GM18873 (cell line): ENCODE data around the gene FHOD3.

Experiments used
- ATAC-seq: cut with Tn5 transposase; IDR thresholded peaks from one replicate; pipeline ENCODE4 v1.9.1; 2021; ENCODE audit warnings: mild to moderate bottlenecking, moderate library complexity, moderate number of reproducible peaks; ENCODE audit not compliant: unreplicated experiment, low FRiP score

Gene FHOD3

DNA sequence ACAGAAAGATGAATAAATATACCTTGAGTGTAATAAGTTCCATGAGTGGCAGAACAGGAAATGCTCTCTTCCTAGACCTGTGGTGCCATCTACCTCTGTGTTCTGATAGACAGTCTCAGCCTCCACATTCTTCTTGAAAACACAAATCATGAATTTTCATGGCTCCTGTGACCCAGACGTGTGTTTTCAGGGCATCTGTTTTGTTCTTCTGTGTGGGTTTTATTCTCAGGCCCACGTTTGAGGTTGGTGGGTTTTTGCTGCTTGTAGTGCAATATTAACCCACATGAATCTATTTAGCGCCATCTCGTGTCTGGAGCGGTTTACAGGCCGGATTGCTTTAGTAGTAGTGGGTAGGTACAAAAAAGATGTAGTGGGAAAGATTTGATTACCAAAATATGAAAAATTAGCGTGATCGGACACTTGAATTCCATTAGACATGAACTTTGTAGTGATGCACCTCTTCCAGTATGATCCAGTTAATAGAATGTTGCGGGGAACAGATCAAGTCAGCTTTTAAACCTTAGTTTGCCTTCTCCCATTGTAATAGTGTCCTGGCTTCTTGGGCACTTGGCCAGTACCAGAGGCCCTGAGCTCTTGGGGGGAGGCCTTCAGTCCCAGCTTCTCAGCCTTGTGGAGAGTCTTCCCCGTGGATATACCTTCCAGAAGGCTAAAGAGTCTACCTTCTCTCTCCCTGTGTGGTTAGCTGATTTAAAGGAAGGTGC is 274.8 kb downstream of the FHOD3 start:
- ATAC-seq: no peak

DNA sequence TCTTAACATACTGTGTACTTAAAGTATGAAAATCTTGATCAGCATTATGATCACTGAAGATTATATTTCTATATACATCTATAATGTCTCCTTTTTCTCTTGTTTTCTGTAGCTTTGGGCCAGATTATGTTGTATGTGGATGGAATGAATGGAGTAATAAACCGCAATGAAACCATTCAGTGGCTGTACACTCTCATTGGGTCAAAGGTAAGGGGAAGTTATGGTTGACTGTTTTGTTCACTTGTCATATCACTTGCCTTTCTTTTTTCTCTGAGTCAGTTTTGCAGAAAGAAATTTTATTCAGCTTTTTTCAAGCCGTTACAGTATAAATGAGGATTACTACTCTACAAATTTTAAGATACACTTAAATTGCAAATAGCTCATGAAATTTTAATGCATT is 278.8 kb downstream of the FHOD3 start:
- ATAC-seq: no peak

DNA sequence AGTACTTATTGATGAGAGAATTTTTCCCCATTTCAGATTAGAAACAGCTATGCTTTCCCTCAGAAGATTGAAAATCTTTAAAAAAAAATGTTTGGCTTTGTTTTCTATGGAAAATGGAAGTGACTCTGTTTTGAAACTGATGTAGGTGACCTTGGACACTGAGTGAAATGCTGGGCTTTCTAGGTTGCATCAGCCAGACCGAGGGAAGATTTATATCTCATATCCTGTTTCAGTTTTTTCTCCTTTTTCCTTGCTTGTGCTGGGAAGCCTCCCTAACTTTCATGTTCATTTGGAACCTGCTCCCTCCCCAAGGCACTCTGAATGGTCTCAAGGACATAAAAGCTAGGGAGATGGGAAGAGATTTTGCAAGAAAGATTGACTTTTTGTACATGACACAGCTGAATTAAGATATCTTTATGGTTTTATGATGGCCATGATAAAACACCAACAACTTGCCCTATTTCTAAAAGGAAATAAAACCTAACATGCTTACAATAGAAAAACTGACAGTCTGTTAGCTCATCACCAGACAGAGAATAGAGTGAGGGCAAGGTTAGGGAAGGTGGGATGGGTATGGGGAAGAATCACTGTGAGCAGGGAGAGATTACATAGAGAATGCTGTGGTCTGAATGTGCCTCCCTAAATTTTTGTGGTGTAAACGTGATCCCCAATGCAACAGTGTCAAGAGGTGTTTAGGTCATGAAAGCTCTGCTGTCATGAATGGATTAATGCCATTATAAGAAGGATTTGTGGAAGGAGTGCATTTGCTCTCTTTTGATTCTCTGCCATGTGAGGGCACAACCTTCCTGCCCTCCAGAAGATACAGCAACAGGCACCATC is 281.6 kb downstream of the FHOD3 start:
- no peak for ATAC-seq

DNA sequence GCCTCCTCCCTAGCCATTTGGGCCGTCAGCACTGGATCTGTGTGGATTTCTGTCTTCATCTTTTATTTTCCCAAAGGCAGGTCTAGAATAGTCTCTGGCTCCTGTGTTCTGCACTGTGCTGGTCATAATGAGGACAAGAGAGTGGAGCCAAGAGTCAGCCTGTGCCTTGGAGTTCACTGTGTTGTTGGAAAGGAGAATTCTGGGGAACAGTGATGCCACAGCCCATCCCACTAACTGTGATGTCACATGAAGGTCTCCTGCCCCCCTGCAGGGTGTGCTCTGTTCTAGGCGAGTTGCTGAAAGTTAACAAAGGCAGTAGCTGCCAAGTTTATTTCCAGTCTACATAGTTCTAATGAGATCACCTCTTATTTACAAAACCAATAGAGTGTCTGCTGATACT is 282.8 kb downstream of the FHOD3 start:
- no peak for ATAC-seq

DNA sequence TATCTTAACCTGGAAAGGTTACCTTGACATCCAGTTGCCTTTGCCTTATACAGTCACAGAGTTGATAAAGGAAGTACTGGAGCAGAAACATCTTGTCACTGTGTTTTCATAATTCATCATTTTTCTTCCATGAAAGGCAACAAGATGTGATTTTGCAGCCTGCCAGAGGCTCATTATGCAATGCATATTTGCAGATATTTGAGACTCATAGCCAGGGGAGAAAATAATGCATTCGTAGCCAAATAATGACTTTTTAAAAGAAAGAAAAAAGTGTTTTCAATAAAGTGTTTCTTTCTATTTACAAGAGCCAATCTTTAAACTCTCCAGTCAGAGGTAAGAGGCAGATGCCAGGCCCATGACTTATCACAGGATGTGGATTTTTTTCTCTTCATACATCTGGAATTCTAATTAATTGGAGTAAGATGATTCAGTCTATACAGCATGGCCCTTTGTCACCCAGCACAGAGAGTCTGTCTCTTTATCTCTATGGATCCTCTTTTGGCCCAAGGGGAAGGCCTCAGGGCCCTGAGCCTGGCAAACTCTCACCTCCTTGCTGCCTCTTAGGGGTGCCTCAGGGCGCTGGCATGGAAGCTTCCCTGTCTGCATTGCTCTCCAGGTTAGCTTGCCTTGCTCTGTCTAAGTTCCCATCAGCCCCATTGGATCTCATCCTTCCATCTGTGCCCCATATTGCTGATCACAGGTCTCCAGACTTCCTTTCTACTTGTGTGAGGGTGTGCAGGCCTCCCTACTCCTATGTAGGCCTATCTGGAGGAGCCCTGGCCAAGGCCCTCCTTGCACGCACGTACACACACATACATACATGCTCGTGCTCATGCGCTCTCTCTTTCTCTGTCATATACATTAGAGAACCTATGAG is 283.6 kb downstream of the FHOD3 start:
- ATAC-seq: no peak

DNA sequence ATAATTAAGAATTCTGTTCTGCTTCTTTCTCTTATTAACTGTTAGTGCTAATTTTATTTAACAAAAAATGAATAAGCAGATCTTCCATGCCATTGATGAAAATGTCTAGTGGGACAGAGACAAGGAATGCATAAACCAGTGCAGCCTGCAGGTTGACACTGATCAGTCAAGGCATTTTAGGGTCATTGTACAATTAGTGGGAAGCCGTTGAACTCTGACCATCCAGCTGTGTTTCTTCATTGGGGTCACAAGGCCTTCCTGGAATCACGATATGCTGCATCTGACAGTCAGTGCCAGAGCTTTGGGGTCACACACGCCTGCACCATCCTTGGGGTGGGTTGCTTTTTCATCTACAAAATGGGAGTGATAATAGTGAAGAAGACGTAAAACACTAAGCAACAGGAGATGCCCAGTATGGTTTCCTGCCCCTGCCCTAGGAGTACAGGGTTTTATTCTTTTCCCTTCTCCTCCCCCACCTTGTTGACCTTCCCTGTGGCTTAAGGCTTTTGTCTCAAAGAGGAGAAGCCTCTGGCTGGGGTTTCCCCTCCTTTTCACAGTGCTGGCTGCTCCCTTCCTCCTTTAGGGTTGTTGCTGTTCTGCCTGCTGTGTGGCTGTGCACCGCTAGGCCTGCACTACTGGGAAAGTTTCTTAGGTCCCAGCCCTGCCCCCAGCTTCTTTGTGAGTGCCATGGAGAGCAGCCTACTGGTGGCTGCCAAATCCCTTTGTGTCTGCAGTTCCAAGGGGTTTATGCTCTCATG is 285.7 kb downstream of the FHOD3 start:
- ATAC-seq: no peak

DNA sequence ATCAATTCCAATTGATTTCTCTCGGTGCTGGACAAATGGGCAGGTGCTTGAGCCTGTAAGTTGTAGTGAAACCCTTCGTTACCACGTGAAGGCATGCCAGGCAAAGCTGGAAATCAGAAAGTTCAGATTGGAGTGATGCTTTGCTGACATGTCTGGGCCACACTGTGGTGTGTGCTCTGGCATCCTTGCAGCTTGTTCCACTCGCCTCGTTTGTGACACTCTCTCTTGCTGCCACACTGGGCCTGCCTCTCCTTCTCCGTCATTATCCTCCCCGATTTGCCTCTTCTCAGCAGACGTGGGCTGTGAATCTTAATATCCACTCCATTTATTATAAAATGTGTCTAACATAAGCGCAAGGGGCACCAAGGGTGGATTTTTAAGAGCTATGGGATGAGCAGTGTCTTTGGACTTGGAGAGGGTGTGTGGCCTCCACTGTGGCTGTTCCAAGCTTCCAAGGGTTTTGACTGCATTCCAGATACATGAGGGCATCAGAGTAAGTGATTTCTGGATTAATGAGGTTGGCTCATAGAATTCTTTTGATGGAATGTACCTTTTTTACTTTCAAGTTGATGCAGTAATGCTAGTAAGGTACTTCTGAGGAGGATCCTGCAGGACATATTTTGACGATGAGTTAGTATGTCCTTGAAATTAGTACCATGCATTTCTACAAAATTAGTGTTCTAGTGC is 292.5 kb downstream of the FHOD3 start:
- ATAC-seq: no peak

DNA sequence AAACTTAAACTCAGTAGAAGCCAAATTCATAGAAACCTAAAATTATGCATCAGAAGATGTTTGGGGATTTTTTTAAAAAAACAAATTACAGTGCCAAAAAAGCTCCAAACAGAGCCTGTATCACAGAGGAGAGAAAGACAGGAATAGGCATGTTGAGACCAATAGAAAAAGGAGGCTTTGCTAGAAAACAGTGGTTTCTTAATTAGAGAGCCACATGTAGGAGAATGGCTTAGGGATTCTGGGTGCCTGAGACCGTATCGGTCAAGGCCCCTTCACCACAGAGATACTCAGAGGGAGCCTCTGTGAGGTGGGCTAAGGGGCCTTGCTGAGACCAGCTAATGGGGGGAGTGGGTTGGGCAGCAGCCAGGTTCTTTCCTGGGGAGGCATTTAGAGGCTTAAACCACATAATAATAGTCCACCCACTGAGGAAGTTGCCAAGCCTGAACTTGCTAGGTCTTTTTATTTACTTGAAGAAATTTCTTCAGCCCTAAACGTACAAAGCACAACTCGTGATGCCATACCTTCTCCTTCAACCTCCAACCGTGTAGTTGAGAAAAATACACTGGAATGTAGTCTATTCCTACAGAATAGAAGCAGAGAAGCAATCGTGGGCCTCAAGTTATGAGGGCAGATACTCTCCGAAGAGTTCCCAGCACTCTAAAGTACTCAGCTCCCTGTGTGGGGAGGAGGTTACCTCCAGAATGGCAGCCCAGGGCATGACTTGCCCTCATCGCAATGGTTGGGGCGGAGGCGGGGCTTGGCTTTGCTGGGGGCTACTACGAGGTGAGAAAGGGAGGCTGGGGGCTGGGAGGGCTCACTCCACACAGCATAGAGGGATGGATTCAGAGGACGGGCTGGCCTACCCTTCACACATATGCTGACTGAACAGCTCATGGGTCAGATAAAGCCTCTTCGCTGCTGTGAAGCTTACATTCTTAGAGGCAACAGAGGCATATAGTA is 293.4 kb downstream of the FHOD3 start:
- ATAC-seq: no peak

DNA sequence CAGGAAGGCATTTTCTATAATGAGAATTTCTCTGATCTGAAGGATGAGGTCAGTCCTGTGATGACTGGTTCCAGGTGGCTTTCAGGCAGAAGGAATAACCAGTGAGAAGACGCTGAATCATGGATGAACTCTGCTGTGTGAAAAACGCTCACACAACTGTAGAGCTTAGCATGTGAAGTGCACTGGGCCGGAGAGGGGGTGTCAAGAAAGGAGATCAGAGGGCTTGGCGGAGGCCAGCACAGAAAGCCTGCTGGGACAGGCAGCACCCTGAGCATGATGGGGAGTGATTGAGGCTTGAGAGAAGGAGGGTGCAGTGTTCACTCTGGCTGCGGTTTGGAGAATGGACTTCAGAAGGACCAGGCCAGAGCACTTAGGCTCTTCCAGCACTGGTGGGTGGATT is 294.8 kb downstream of the FHOD3 start:
- ATAC-seq: no peak

DNA sequence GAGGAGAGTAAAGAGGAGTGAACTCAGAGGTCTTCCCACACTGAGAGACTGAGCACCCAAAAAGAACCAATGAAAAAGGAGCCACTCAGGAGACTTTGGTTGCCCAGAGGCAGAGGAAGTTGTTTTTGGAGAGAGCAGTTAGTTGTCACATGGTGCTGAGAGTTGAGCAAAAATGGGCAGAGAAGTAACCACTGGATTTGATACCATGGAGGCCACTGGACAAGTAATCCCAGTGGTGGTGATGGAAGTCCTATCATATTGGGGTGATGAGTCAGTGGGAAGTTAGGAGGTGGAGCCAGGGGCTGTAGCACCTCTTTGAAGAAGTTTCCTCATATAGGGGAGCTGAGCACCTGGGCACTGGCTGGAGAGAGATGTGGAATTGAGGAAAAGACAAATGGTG is 295.5 kb downstream of the FHOD3 start:
- no peak for ATAC-seq

DNA sequence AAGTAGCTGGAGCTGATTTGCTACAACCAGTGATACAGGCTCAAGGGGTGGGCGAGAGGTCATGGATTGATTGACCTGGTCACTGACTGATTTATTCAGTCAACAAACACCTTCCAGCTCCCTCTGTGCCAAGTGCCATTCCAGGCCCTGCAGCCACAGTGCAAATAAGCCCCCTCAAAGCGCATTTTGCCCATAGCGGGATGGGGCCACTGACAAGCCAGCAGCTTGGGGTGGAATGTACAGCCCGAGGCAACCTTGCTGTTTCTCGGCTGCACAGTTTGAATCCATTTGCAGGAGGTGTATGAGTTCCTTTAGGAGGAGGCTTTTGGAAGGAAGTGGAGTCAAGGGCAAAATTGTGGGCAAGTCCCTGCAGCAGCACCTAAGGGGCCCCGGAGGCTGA is 296.1 kb downstream of the FHOD3 start:
- no peak for ATAC-seq

DNA sequence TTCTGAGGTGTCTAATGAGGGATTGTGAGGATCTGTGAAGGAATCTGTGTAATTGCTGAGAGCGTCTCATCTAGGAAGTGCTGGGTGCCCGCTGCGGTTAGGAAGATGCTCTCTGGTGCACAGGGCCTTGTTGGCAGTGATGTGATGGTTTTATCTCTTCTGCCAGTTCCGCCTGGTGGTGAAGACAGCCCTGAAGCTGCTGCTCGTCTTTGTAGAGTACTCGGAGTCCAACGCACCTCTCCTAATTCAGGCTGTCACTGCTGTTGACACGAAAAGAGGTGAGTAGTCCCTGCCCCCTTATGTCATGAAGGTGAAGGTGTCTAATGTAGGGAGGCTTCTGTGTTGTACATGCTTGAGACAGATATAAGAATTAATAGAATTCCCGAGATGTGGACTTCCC is 297.1 kb downstream of the FHOD3 start:
- no peak for ATAC-seq

DNA sequence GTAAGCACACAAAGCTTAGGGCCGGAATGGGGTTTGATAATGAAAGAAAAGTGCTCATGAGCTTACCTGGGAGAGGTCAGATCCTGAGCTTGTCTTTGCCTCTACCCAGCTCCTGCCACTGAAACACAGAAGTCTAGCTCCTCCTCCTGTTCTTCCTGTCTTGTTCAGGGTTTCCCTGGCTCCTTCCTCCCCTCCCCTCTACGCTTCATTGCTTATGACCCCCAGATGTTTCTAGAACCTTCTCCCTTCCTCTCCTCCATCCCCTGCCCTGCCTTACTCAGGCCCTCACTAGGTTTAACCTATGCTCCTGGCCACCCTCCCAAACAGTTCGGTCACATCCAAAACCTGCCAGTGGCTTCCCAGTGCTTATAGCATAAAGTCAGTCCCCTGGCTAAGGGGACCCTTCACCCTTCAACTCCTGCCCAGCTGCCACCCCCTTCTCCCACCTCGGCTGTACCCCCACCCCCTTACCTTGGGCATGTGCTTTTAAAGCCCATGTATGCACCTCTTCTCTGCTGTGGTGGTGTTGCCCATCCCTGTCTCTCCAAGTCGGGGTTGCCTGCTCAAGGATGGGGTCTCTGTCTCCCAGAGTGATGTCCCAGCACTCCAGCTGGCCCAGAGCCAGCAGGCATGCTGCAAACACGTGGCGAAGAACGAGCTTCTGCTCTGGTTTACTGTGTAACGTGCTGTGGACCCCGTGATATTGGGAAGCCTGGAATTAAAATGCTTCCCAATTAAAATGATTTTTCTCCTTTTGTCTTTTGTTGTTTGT is 297.7 kb downstream of the FHOD3 start:
- no peak for ATAC-seq

DNA sequence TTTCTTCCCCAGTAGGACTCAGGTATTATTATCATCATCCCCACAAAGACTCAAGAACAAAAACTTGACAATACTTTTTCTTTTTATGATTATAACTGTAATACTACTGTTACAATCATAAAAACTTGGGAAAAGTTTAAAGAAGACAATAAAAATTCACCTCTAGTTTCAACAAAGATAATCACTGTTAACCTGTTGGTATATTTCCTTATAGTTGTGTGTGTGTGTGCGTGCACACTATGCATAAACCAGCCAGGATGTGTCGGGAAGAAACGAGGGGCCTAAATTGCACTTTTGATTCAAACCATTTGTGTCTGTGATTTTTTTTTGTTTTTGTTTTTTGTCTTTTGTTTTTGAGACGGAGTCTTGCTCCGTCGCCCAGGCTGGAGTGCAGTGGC is 298.3 kb downstream of the FHOD3 start:
- ATAC-seq: no peak

DNA sequence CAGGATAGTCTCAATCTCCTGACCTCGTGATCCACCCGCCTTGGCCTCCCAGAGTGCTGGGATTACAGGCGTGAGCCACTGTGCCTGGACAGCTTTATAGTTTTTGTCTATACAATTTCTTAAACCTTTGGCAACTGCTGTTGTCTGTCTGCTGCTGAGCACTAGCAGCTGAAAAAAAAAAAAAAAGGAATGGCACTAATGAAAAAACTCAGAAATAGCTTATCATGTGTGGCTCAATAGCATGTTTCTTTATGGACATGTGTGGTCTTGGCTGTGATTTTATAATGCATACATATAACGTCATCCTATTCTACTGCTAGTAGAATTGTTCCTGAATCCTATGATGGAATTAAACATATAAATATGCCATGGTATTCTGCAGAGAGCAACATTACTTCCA is 300.1 kb downstream of the FHOD3 start:
- ATAC-seq: no peak

DNA sequence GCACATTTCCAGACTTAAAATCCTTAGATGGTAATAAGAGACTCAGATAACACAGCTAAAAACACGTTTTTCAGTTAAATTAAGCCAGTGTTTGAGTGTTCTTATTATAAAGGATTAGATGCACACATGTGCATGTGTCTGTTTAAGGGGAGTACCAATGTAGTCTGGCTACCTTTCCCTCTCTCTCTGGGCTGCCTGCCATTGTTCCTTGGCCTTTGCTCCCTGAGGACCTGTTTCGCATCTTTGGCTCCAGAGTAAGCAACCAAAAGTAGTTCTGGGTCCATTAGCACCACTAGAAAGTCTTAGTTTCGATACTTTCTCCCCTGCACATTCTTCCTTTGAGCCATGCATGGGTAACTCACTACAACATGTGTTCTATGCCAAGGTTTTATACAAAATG is 303.0 kb downstream of the FHOD3 start:
- no peak for ATAC-seq

DNA sequence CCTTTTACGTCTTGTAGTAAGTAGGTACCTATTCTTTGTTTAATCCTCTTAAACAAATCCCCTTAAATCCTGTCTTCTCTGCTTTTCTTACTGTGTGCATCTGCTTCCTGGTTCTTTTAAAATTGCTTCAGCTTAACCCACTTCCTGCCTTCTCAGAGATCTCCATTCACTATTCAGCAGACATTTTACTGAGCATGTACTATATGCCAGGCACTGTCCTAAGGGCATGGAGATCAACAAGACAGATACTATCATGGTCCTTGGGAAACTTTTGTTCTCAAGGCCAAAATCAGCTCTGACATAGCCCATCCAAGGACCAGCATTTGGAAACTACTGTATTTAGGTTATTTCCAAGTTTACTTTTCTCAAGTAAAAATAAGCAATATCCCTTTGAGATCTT is 303.8 kb downstream of the FHOD3 start:
- ATAC-seq: no peak

DNA sequence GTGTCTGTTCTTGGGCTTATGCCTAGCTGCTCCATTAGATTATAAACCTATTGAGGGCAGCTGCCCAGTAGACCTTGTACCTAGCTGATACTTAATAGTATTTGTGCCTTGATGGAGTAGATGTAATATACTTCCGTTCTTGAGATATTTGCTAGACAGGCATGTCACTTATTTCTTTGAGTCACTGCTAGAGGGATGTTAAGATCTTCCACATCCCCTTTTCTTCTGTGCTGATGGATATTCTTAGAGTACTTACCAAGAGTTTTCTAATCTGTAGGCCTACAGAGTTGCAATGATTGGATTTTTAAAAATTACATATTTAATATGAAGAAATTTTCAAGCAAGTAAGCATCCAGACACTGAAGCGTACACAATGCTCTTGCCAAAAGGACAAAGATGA is 304.6 kb downstream of the FHOD3 start:
- ATAC-seq: no peak
